ENCODE measurements around the gene LRRC18. TPM values are rescaled to one million over a fixed set of nuclear protein-coding genes. Genes with fewer than 3 reads are reported as not detected.

LRRC18 gene
- not detected for total RNA-seq

GRCh38 chr10:48939790-48940325 lies at the start of gene LRRC18:
Gene LRRC18, minus strand, starts transcription at chr10:48939840. Its CDS starts 25,685 bp downstream, at chr10:48914155.
- Mint-ChIP-seq H3K36me3 (ENCODE audit: low read depth) (no peaks in the 10 kb centered on the region), H3K9me3 (no peaks in the 10 kb centered on the region), H3K4me3 (no peak within 1 kb of the TSS), H3K27ac (no peak within 1 kb of the TSS), H3K27me3 (peaks cover 4% of the 10 kb centered on the region), H3K4me1 (no peaks in the 10 kb centered on the region)
- POLR2A ChIA-PET, result no interaction called here
- DNase-seq, result no peak
- CTCF ChIA-PET, result no interaction called here

GRCh38 chr10:48985621-48986158 lies 46.0 kb upstream of the LRRC18 start:
- CTCF ChIA-PET, result no interaction called here
- DNase-seq, result no peak
- no peak overlapping the region for H3K4me3 Mint-ChIP-seq
- POLR2A ChIA-PET, result interaction anchor here (0.7 kb wide), 1 partner anchor 329 kb away, joined by 3 read pairs; no protein-coding TSS in a partner anchor
- no peaks in the 10 kb centered on the region for H3K9me3 Mint-ChIP-seq
- no peaks in the 10 kb centered on the region for H3K27me3 Mint-ChIP-seq
- no peaks in the 10 kb centered on the region for H3K4me1 Mint-ChIP-seq
- H3K27ac Mint-ChIP-seq, result no peak overlapping the region
- no peaks in the 10 kb centered on the region for H3K36me3 Mint-ChIP-seq (ENCODE audit: low read depth)

- CTCF ChIA-PET, result no interaction called here
These were observed 44.2 kb upstream of the LRRC18 start for GRCh38 chr10:48983648-48984351.

GRCh38 chr10:48982584-48982983 lies 42.9 kb upstream of the LRRC18 start:
- no peaks in the 10 kb centered on the region for H3K9me3 Mint-ChIP-seq
- CTCF ChIA-PET, result interaction anchor here (1.1 to 1.6 kb wide), 4 partner anchors 179 to 530 kb away, joined by 3 to 8 read pairs (median 3); no protein-coding TSS in a partner anchor

More at GRCh38 chr10:48983648-48984351, 44.2 kb upstream of the LRRC18 start:
- Mint-ChIP-seq H3K27me3 (no peaks in the 10 kb centered on the region), H3K4me3 (no peak overlapping the region), H3K9me3 (no peaks in the 10 kb centered on the region), H3K36me3 (ENCODE audit: low read depth) (no peaks in the 10 kb centered on the region), H3K4me1 (no peaks in the 10 kb centered on the region), H3K27ac (no peak overlapping the region)
- POLR2A ChIA-PET, result no interaction called here
- DNase-seq, result no peak

GRCh38 chr10:48981310-48981907 lies 41.8 kb upstream of the LRRC18 start:
- ChIA-PET CTCF (interaction anchor here (1.0 to 1.6 kb wide), 5 partner anchors 119 to 531 kb away, joined by 3 to 8 read pairs (median 3); no protein-coding TSS in a partner anchor), POLR2A (no interaction called here)
- DNase-seq, result peak; percentile 54
- no peaks in the 10 kb centered on the region for H3K36me3 Mint-ChIP-seq (ENCODE audit: low read depth)
- no peak overlapping the region for H3K4me3 Mint-ChIP-seq
- no peak overlapping the region for H3K27ac Mint-ChIP-seq
- H3K4me1 Mint-ChIP-seq, result no peaks in the 10 kb centered on the region
- no peaks in the 10 kb centered on the region for H3K27me3 Mint-ChIP-seq
- H3K9me3 Mint-ChIP-seq, result no peaks in the 10 kb centered on the region

More at GRCh38 chr10:48982584-48982983, 42.9 kb upstream of the LRRC18 start:
- H3K27me3 Mint-ChIP-seq, result no peaks in the 10 kb centered on the region
- H3K4me1 Mint-ChIP-seq, result no peaks in the 10 kb centered on the region
- no peaks in the 10 kb centered on the region for H3K36me3 Mint-ChIP-seq (ENCODE audit: low read depth)
- H3K4me3 Mint-ChIP-seq, result no peak overlapping the region
- no peak for DNase-seq
- no peak overlapping the region for H3K27ac Mint-ChIP-seq
- POLR2A ChIA-PET, result no interaction called here

GRCh38 chr10:48978318-48978717 lies 38.7 kb upstream of the LRRC18 start:
- H3K4me3 Mint-ChIP-seq, result no peak overlapping the region
- POLR2A ChIA-PET, result no interaction called here

GRCh38 chr10:48976196-48976595 lies 36.6 kb upstream of the LRRC18 start:
- no peaks in the 10 kb centered on the region for H3K4me1 Mint-ChIP-seq
- no peak overlapping the region for H3K4me3 Mint-ChIP-seq
- no peaks in the 10 kb centered on the region for H3K9me3 Mint-ChIP-seq
- H3K27ac Mint-ChIP-seq, result no peak overlapping the region
- H3K36me3 Mint-ChIP-seq (ENCODE audit: low read depth), result no peaks in the 10 kb centered on the region
- ChIA-PET CTCF (interaction anchor here (0.6 to 2.0 kb wide), 9 partner anchors 75 to 561 kb away, joined by 3 to 5 read pairs (median 3); no protein-coding TSS in a partner anchor), POLR2A (no interaction called here)
- no peak for DNase-seq
- peaks cover 8% of the 10 kb centered on the region for H3K27me3 Mint-ChIP-seq

More at GRCh38 chr10:48978318-48978717, 38.7 kb upstream of the LRRC18 start:
- CTCF ChIA-PET, result interaction anchor here (1.9 to 2.8 kb wide), 2 partner anchors 186 to 320 kb away, joined by 5 to 6 read pairs; no protein-coding TSS in a partner anchor
- Mint-ChIP-seq H3K36me3 (ENCODE audit: low read depth) (no peaks in the 10 kb centered on the region), H3K4me1 (no peaks in the 10 kb centered on the region), H3K27me3 (peaks cover 3% of the 10 kb centered on the region), H3K9me3 (no peaks in the 10 kb centered on the region), H3K27ac (no peak overlapping the region)
- DNase-seq, result no peak

GRCh38 chr10:48974510-48975156 lies 35.0 kb upstream of the LRRC18 start:
- Mint-ChIP-seq H3K36me3 (ENCODE audit: low read depth) (no peaks in the 10 kb centered on the region), H3K4me3 (no peak overlapping the region), H3K9me3 (no peaks in the 10 kb centered on the region), H3K27me3 (peaks cover 8% of the 10 kb centered on the region), H3K4me1 (peaks cover 9% of the 10 kb centered on the region), H3K27ac (no peak overlapping the region)
- ChIA-PET POLR2A (no interaction called here), CTCF (no interaction called here)
- no peak for DNase-seq

GRCh38 chr10:48973065-48973464 lies 33.4 kb upstream of the LRRC18 start:
- ChIA-PET CTCF (no interaction called here), POLR2A (no interaction called here)
- Mint-ChIP-seq H3K9me3 (no peaks in the 10 kb centered on the region), H3K27ac (no peak overlapping the region), H3K4me3 (no peak overlapping the region), H3K36me3 (ENCODE audit: low read depth) (no peaks in the 10 kb centered on the region), H3K4me1 (peaks cover 9% of the 10 kb centered on the region), H3K27me3 (peaks cover 8% of the 10 kb centered on the region)
- DNase-seq, result no peak

- Mint-ChIP-seq H3K4me1 (peaks cover 9% of the 10 kb centered on the region), H3K4me3 (no peak overlapping the region), H3K27ac (no peak overlapping the region), H3K9me3 (no peaks in the 10 kb centered on the region), H3K36me3 (ENCODE audit: low read depth) (no peaks in the 10 kb centered on the region), H3K27me3 (peaks cover 11% of the 10 kb centered on the region)
- ChIA-PET POLR2A (no interaction called here), CTCF (no interaction called here)
- no peak for DNase-seq
These were observed 31.0 kb upstream of the LRRC18 start for GRCh38 chr10:48970654-48971053.

- no peak overlapping the region for H3K27ac Mint-ChIP-seq
- no peak overlapping the region for H3K4me3 Mint-ChIP-seq
- H3K27me3 Mint-ChIP-seq, result peaks cover 8% of the 10 kb centered on the region
- H3K9me3 Mint-ChIP-seq, result no peaks in the 10 kb centered on the region
- ChIA-PET POLR2A (no interaction called here), CTCF (interaction anchor here (1.2 kb wide), 1 partner anchor 313 kb away, joined by 4 read pairs; no protein-coding TSS in a partner anchor)
- H3K36me3 Mint-ChIP-seq (ENCODE audit: low read depth), result no peaks in the 10 kb centered on the region
- no peak for DNase-seq
- peaks cover 9% of the 10 kb centered on the region for H3K4me1 Mint-ChIP-seq
These were observed 30.4 kb upstream of the LRRC18 start for GRCh38 chr10:48970046-48970445.

GRCh38 chr10:48968036-48968435 lies 28.4 kb upstream of the LRRC18 start:
- H3K27me3 Mint-ChIP-seq, result peaks cover 11% of the 10 kb centered on the region
- H3K4me3 Mint-ChIP-seq, result no peak overlapping the region
- CTCF ChIA-PET, result no interaction called here
- H3K9me3 Mint-ChIP-seq, result no peaks in the 10 kb centered on the region
- POLR2A ChIA-PET, result no interaction called here
- no peaks in the 10 kb centered on the region for H3K36me3 Mint-ChIP-seq (ENCODE audit: low read depth)
- no peak overlapping the region for H3K27ac Mint-ChIP-seq
- H3K4me1 Mint-ChIP-seq, result peaks cover 9% of the 10 kb centered on the region
- no peak for DNase-seq

- peaks cover 18% of the 10 kb centered on the region for H3K27me3 Mint-ChIP-seq
- POLR2A ChIA-PET, result no interaction called here
- no peaks in the 10 kb centered on the region for H3K9me3 Mint-ChIP-seq
- no peaks in the 10 kb centered on the region for H3K36me3 Mint-ChIP-seq (ENCODE audit: low read depth)
- CTCF ChIA-PET, result interaction anchor here (0.7 kb wide), 1 partner anchor 309 kb away, joined by 3 read pairs; no protein-coding TSS in a partner anchor
- peaks cover 3% of the 10 kb centered on the region for H3K4me1 Mint-ChIP-seq
- H3K27ac Mint-ChIP-seq, result no peak overlapping the region
- no peak for DNase-seq
- H3K4me3 Mint-ChIP-seq, result no peak overlapping the region
These were observed 25.8 kb upstream of the LRRC18 start for GRCh38 chr10:48965460-48965859.

Measured in activated CD4-positive, alpha-beta memory T cell treated with anti-CD3 and anti-CD28 coated beads, Interleukin-2, amount 10 ng/mL, durations not matched to agents 7 days and 5 days (primary cell).